SK-N-SH (cell line): ENCODE data around the gene MANSC1. TPM values are rescaled to one million over a fixed set of nuclear protein-coding genes. Genes with fewer than 3 reads are reported as not detected.

Source experiments
- CTCF ChIA-PET: fragments of 300-600, 350-600 bp; formaldehyde crosslinking; extraction: SDS; loops from one replicate; lab custom pipeline; 2021; lab: Yijun Ruan, JAX
- POLR2A ChIA-PET: fragments of 350-600 bp; sonication (Branson Sonifier 250); formaldehyde crosslinking; extraction: SDS; loops from one replicate; lab custom pipeline; 2020; ENCODE audit warnings: antibody characterized with exemption, inconsistent platforms; lab: Yijun Ruan, JAX
- DNase-seq: peaks from one replicate; pipeline ENCODE4 v3.0.0; 2012
- H2AFZ ChIP-seq: fragments of 200-600 bp; sonication (generic); 2 replicates; pipeline ENCODE4 v1.8.1; 2016; ENCODE audit warnings: antibody characterized with exemption, mild to moderate bottlenecking, low read depth
- H3F3A ChIP-seq: fragments of 200-600 bp; sonication (generic); replicated peaks from 2 replicates; pipeline ENCODE3; 2016; ENCODE audit warnings: antibody characterized with exemption, mild to moderate bottlenecking; ENCODE audit not compliant: insufficient read depth
- H3K27ac ChIP-seq, 2 experiments: fragments of 200-500 bp in 1 of 2; fragments of 200-600 bp in 1 of 2; sonication (Bioruptor generic) in 1 of 2; sonication (generic), shearing (Covaris generic) in 1 of 2; 2 replicates each; pipeline versions ENCODE4 v1.5.1 to v1.6.1; 2014 to 2016; ENCODE audit warnings: low read depth in 2 of 2, inconsistent platforms in 1 of 2, low read length in 1 of 2, mild to moderate bottlenecking in 1 of 2, mixed read lengths in 1 of 2
- H3K27me3 ChIP-seq: fragments of 200-600 bp; sonication (generic), shearing (Covaris generic); 2 replicates; pipeline ENCODE4 v1.6.1; 2016; ENCODE audit warnings: mixed run types; ENCODE audit not compliant: insufficient read depth
- H3K36me3 ChIP-seq, 2 experiments: fragments of 200-500 bp in 1 of 2; fragments of 200-600 bp in 1 of 2; sonication (Bioruptor generic) in 1 of 2; sonication (generic) in 1 of 2; replicated peaks in 1 of 2; 2 replicates each; pipeline versions ENCODE3 to v1.5.1; 2014 to 2016; ENCODE audit warnings: low read length in 1 of 2, mild to moderate bottlenecking in 1 of 2; ENCODE audit not compliant: insufficient read depth in 2 of 2, control insufficient read depth in 1 of 2
- H3K4me1 ChIP-seq, 2 experiments: fragments of 200-500 bp in 1 of 2; fragments of 200-600 bp in 1 of 2; sonication (Bioruptor generic) in 1 of 2; sonication (generic), shearing (Covaris generic) in 1 of 2; 2 replicates each; pipeline versions ENCODE4 v1.5.1 to v1.6.1; 2014 to 2016; ENCODE audit warnings: low read depth in 1 of 2, low read length in 1 of 2, mixed run types in 1 of 2; ENCODE audit not compliant: insufficient read depth in 2 of 2, control insufficient read depth in 1 of 2
- H3K4me2 ChIP-seq: fragments of 200-600 bp; sonication (generic), shearing (Covaris generic); 2 replicates; pipeline ENCODE4 v1.6.1; 2017; ENCODE audit warnings: mixed run types
- H3K4me3 ChIP-seq, 2 experiments: fragments of 200-500 bp in 1 of 2; fragments of 200-600 bp in 1 of 2; sonication (Bioruptor generic) in 1 of 2; sonication (generic), shearing (Covaris generic) in 1 of 2; 2 replicates each; pipeline versions ENCODE4 v1.5.1 to v1.8.1; 2014 to 2016; ENCODE audit warnings: low read depth in 2 of 2, inconsistent platforms in 1 of 2, low read length in 1 of 2, mild to moderate bottlenecking in 1 of 2, mixed read lengths in 1 of 2, moderate library complexity in 1 of 2
- H3K79me2 ChIP-seq: fragments of 200-600 bp; sonication (generic); 2 replicates; pipeline ENCODE4 v1.8.1; 2017; ENCODE audit warnings: mild to moderate bottlenecking; ENCODE audit not compliant: insufficient read depth
- H3K9ac ChIP-seq: fragments of 200-600 bp; sonication (generic); 2 replicates; pipeline ENCODE4 v1.6.1; 2017; ENCODE audit warnings: mixed run types
- H3K9me2 ChIP-seq: fragments of 200-600 bp; sonication (generic); 2 replicates; pipeline ENCODE4 v1.6.1; 2017; ENCODE audit warnings: mixed run types
- H3K9me3 ChIP-seq: fragments of 200-600 bp; sonication (generic); 2 replicates; pipeline ENCODE4 v1.6.1; 2017; ENCODE audit warnings: mixed run types, mild to moderate bottlenecking, moderate library complexity
- H4K20me1 ChIP-seq: fragments of 200-600 bp; sonication (generic); 2 replicates; pipeline ENCODE4 v1.6.1; 2017; ENCODE audit warnings: mild to moderate bottlenecking, mixed run types; ENCODE audit not compliant: insufficient read depth
- CHD2 ChIP-seq: fragments of 150-350 bp; IDR thresholded peaks from 2 replicates; pipeline ENCODE4 v1.6.1; 2018; ENCODE audit warnings: low read length; ENCODE audit not compliant: partially characterized antibody
- ELF1 ChIP-seq: IDR thresholded peaks from 2 replicates; pipeline ENCODE4 v1.4.0; 2012
- EP300 ChIP-seq, 2 experiments: IDR thresholded peaks; 2 replicates each; pipeline versions ENCODE4 v1.4.0 to v1.6.1; 2012; ENCODE audit warnings: borderline replicate concordance in 1 of 2, low read depth in 1 of 2, low read length in 1 of 2
- EZH2phosphoT487 ChIP-seq: fragments of 200-600 bp; sonication (generic); IDR thresholded peaks from 2 replicates; pipeline ENCODE4 v1.6.1; 2017; ENCODE audit warnings: low read depth, mixed run types, mild to moderate bottlenecking, antibody characterized with exemption, moderate library complexity, borderline replicate concordance
- GABPA ChIP-seq: IDR thresholded peaks from 2 replicates; pipeline ENCODE4 v1.4.0; 2012; ENCODE audit warnings: low read depth, mild to moderate bottlenecking
- GATA2 ChIP-seq: sonication (generic); formaldehyde crosslinking; IDR thresholded peaks from 2 replicates; pipeline ENCODE4 v1.5.0; 2020; ENCODE audit warnings: mild to moderate bottlenecking, missing genetic modification reagents
- IRF3 ChIP-seq: fragments of 150-350 bp; IDR thresholded peaks from 2 replicates; pipeline ENCODE4 v1.6.1; 2016; ENCODE audit warnings: mild to moderate bottlenecking, low read depth, low read length
- MAX ChIP-seq: IDR thresholded peaks from 2 replicates; pipeline ENCODE4 v1.4.0; 2012; ENCODE audit warnings: low read depth
- MXI1 ChIP-seq: IDR thresholded peaks from 2 replicates; pipeline ENCODE4 v1.6.1; 2012; ENCODE audit warnings: mild to moderate bottlenecking, low read depth, low read length, improper control_type of control experiment
- NFIC ChIP-seq: IDR thresholded peaks from 2 replicates; pipeline ENCODE4 v1.4.0; 2012; ENCODE audit warnings: borderline replicate concordance
- NRF1 ChIP-seq: IDR thresholded peaks from 2 replicates; pipeline ENCODE4 v1.6.1; 2012; ENCODE audit warnings: low read depth, mild to moderate bottlenecking, low read length
- PBX3 ChIP-seq: IDR thresholded peaks from 2 replicates; pipeline ENCODE4; 2012
- POLR2AphosphoS5 ChIP-seq: IDR thresholded peaks from 2 replicates; pipeline ENCODE4 v1.6.1; 2012; ENCODE audit warnings: low read depth, low read length
- SMC3 ChIP-seq: IDR thresholded peaks from 2 replicates; pipeline ENCODE4 v1.6.1; 2012; ENCODE audit warnings: low read depth, low read length, improper control_type of control experiment
- TAF1 ChIP-seq: IDR thresholded peaks from 2 replicates; pipeline ENCODE4 v1.6.1; 2012; ENCODE audit warnings: low read depth, mild to moderate bottlenecking, low read length, moderate library complexity, borderline replicate concordance
- TEAD4 ChIP-seq: IDR thresholded peaks from 2 replicates; pipeline ENCODE4 v1.4.0; 2012; ENCODE audit warnings: mild to moderate bottlenecking, borderline replicate concordance; ENCODE audit not compliant: insufficient read depth
- USF1 ChIP-seq: IDR thresholded peaks from 2 replicates; pipeline ENCODE4 v1.4.0; 2012; ENCODE audit warnings: low read depth, borderline replicate concordance
- YY1 ChIP-seq: IDR thresholded peaks from 2 replicates; pipeline ENCODE4 v1.4.0; 2012; ENCODE audit warnings: low read depth, mild to moderate bottlenecking
- WGBS: methylation state at CpG from one replicate; pipeline ENCODE4 v1.1.6; 2017; ENCODE audit warnings: low lambda C conversion rate; 5-methylcytosine and 5-hydroxymethylcytosine counted together
- polyA plus RNA-seq, 3 experiments: library from polyadenylated mRNA; depleted of rRNA; stranded (reverse); fragments of >200 nt; gene quantifications; 2 replicates each; pipeline ENCODE4 v1.2.3, GENCODE V29; 2012
- TF ChIP-seq, protein P1 (sequence below): IDR thresholded peaks from 2 replicates; pipeline ENCODE4 v1.4.0; 2012; ENCODE audit warnings: low read depth, borderline replicate concordance

The MANSC1 gene
- polyA plus RNA-seq, 1 of the 3 experiments (the other 2 are of a cell fraction), result 2.9 TPM

GRCh38 chr12:12326262-12326661, 23.8 kb downstream of the MANSC1 start (continued):
- TF ChIP-seq YY1, result no peak
- no peak for TF ChIP-seq MAX
- no peak for TF ChIP-seq USF1

- Histone ChIP-seq H3K27me3 (no peaks in the 10 kb centered on the region), H3K4me1 (peaks cover 4 to 5% of the 10 kb centered on the region in 2 experiments; a peak in 2 of 4 replicates)
- no peak for TF ChIP-seq NFIC
- TF ChIP-seq TEAD4, result no peak
- TF ChIP-seq GATA2 (CRISPR knock-in tag), result no peak
- no peak for TF ChIP-seq MXI1
- no peak for TF ChIP-seq YY1
- TF ChIP-seq, protein P1, sequence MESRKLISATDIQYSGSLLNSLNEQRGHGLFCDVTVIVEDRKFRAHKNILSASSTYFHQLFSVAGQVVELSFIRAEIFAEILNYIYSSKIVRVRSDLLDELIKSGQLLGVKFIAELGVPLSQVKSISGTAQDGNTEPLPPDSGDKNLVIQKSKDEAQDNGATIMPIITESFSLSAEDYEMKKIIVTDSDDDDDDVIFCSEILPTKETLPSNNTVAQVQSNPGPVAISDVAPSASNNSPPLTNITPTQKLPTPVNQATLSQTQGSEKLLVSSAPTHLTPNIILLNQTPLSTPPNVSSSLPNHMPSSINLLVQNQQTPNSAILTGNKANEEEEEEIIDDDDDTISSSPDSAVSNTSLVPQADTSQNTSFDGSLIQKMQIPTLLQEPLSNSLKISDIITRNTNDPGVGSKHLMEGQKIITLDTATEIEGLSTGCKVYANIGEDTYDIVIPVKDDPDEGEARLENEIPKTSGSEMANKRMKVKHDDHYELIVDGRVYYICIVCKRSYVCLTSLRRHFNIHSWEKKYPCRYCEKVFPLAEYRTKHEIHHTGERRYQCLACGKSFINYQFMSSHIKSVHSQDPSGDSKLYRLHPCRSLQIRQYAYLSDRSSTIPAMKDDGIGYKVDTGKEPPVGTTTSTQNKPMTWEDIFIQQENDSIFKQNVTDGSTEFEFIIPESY, result no peak
- no peak for TF ChIP-seq SMC3
- no peak for TF ChIP-seq POLR2AphosphoS5
- TF ChIP-seq EP300 (IDR thresholded peaks at IDR 0.05; ENCODE audit: borderline replicate concordance in 1 of 2, low read depth in 1 of 2, low read length in 1 of 2), result no peak
- TF ChIP-seq ELF1, result no peak
- TF ChIP-seq GABPA, result no peak
- TF ChIP-seq PBX3, result no peak
- TF ChIP-seq CHD2, result no peak
- no peak for TF ChIP-seq NRF1
- TF ChIP-seq EZH2phosphoT487, result no peak
- no peak for TF ChIP-seq IRF3
- no peak for TF ChIP-seq TAF1
- TF ChIP-seq, all 33 proteins: peak for 0
- Histone ChIP-seq H3K9me2 (no peaks in the 10 kb centered on the region), H3F3A (no peaks in the 10 kb centered on the region), H4K20me1 (no peaks in the 10 kb centered on the region), H3K79me2 (no peaks in the 10 kb centered on the region), H3K4me2 (no peak overlapping the region), H3K27ac (no peak overlapping the region), H3K4me3 (no peak overlapping the region), H2AFZ (no peak overlapping the region), H3K9me3 (no peaks in the 10 kb centered on the region), H3K36me3 (no peaks in the 10 kb centered on the region), H3K9ac (no peak overlapping the region)
- CTCF ChIA-PET, result interaction anchor here (1.2 kb wide), 1 partner anchor 291 kb away, joined by 3 read pairs; no protein-coding TSS in a partner anchor
- no peak for DNase-seq
- WGBS, result 78% methylated on average over 9 of the region's 9 CpGs
- POLR2A ChIA-PET, result no interaction called here
Observed at GRCh38 chr12:12323591-12323990, 26.5 kb downstream of the MANSC1 start.
